Gastrocnemius medialis (tissue), 4 donors: Measurements from ENCODE around the gene GEMIN5.

Experiments used
- POLR2A ChIP-seq, 2 donors: fragments of 450-650 bp; IDR thresholded peaks; one replicate each; pipeline ENCODE4 v1.6.1; 2017; ENCODE audit warnings: antibody characterized with exemption in 2 of 2, mild to moderate bottlenecking in 2 of 2, moderate library complexity in 2 of 2
- TF ChIP-seq, protein P1 (sequence below), 5 experiments: fragments of 450-650 bp in 3 of 5; fragments of 200-600 bp in 2 of 5; sonication (generic) in 2 of 5; IDR thresholded peaks in 4 of 5; conservative IDR thresholded peaks in 1 of 5; 1 replicate in 4 of 5; 2 replicates in 1 of 5; pipeline ENCODE4 v1.5.1; 2016 to 2019; ENCODE audit warnings: antibody characterized with exemption in 5 of 5, mild to moderate bottlenecking in 3 of 5, moderate library complexity in 3 of 5

- TF ChIP-seq, protein P1, sequence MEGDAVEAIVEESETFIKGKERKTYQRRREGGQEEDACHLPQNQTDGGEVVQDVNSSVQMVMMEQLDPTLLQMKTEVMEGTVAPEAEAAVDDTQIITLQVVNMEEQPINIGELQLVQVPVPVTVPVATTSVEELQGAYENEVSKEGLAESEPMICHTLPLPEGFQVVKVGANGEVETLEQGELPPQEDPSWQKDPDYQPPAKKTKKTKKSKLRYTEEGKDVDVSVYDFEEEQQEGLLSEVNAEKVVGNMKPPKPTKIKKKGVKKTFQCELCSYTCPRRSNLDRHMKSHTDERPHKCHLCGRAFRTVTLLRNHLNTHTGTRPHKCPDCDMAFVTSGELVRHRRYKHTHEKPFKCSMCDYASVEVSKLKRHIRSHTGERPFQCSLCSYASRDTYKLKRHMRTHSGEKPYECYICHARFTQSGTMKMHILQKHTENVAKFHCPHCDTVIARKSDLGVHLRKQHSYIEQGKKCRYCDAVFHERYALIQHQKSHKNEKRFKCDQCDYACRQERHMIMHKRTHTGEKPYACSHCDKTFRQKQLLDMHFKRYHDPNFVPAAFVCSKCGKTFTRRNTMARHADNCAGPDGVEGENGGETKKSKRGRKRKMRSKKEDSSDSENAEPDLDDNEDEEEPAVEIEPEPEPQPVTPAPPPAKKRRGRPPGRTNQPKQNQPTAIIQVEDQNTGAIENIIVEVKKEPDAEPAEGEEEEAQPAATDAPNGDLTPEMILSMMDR (IDR thresholded peaks at IDR 0.05 in 4 of 5, conservative IDR thresholded peaks at IDR 0.05 in 1 of 5): no peak
- TF ChIP-seq POLR2A (IDR thresholded peaks at IDR 0.05): no peak
Observed at GRCh38 chr5:154865466-154866184, 72.4 kb downstream of the GEMIN5 start.
